Stimulated activated CD8-positive, alpha-beta memory T cell treated with anti-CD3 and anti-CD28 coated beads, Interleukin-12 subunit alpha, Interleukin-12 subunit beta, amount 100 ng/mL, for 4 hours (primary cell): ENCODE results near the gene CCNL1.

Experiments
- DNase-seq: peaks from one replicate; pipeline ENCODE4 v3.0.0-alpha.2; 2020; ENCODE audit warnings: low read depth

The CCNL1 gene

DNA sequence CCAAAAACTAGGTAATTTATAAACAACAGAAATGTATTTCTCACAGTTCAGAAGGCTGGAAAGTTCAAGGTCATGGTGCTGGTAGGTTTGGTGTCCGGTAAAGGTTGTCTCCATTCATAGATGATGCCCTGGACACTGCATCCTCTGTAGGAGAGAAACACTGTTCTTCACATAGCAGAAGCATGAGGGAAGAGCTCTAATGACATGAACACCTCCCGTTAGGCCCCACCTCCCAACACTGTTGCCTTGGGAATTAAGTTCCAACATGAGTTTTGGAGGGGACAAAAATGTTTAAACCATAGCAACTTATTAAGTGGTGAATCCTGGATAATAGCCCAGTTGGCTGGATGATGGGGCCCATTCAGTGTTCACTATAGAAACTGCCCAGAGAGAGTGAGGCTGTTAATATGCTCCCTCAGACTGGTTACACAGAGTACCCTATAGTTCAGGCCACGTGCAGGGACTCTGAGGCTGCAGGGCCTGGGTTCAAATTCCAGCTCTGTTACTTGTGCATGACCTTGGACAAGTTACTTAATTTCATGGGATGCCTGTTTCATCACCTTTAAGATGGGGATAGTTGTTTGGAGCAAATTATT lies 37.0 kb downstream of the CCNL1 start:
- no peak for DNase-seq

DNA sequence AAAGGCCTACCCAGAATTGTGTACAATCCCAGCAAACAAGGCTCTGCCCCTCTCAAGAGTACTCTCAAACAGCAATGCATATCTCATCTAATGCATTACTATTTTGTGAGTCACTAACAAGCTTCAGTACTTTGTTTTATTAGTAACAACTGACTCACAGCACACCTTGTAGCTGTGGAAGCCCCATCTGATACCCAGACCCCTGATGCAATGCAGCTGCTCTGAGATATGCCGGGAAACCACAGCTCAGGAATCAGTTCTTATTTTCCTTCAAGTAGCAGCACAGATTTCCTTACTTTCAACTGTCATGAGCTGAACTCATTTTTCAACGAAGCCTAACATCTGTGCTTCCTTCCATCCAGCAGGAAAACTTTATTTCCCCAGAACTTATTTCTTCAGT lies 37.8 kb downstream of the CCNL1 start:
- DNase-seq = no peak

DNA sequence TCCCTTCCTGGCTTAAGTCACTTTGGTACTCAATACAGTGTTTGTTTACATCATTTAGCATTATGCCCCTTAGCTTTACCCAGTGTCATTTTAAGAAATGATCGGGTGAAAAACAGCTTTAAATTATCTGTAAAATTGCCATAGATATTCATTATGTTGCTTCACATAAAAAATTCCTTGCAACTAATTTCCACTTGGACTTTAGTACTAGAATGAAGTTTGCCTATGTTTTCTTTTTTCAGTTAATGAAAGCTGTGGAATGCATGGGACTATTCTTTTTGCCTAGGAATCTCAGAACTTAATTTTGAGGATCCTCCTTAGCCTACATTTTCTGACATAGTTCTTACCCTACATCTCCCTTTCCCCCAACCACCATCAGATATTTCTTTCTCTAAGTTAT lies 38.4 kb downstream of the CCNL1 start:
- no peak for DNase-seq

DNA sequence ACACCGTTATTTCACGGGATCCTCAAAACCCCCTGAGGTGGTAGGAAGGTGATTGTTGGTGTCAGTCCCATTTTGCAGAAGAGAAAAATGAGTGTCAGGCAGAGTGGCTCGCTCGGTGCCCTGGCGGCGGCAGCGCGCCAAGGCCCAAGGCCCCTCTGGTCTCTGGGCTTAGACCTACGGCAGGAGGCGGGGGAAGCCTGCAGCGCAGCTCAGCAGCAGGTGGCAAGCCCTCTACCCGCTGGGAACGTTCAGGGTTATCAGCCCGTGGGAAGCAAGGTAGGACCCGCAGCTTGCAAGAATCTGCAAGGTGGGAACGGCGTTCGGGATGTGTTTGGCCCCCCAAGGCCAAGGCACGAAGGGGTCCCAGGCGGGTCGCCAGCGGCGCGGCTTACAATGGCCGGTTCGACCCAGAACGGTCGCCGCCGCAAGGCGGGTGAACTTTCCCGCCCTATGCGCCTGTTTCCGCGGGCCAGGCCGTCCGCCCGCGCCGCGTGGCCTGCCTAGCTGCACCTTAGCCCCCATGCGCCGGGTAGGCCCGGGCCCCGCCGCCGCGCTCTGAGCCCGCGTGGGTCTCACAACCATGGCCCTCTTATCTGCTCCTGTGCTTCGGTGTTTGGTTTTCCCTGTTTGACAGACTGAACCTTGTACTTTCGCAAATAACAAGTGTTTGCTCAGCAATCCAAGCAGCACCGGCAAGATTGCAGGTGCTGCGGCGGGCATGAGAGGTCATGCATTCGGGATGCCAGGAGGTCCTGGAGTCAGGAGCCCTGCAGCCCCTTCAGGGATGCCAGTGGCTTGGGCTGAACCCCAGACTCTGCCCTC lies 39.7 kb downstream of the CCNL1 start:
- DNase-seq = no peak

DNA sequence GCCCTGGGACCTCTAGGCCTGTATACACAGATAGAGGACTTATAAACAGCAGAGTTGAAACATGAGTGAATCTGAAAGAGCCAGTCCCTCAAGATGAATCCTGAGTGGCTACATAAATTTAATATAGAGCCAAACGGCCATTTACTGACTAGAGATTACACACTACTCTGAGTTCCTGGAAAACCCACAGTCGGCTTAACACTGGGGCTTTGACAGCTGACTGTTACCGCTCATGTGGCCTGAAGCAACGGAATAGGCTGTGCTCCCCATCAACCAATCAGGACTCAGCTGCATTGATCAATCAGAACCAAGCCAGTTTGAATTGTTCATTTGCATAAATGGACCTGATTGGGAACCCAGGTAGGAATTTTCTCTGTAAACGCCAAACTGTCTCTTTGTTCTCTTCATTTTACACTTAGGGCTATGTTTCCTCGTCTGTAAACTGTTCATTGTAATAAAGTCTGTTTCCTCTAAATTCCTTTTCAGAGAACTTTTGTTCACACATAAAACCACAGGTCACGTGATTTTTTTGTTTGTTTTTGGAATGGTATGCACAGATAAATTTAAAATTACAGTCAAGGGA lies 40.5 kb downstream of the CCNL1 start:
- no peak for DNase-seq

DNA sequence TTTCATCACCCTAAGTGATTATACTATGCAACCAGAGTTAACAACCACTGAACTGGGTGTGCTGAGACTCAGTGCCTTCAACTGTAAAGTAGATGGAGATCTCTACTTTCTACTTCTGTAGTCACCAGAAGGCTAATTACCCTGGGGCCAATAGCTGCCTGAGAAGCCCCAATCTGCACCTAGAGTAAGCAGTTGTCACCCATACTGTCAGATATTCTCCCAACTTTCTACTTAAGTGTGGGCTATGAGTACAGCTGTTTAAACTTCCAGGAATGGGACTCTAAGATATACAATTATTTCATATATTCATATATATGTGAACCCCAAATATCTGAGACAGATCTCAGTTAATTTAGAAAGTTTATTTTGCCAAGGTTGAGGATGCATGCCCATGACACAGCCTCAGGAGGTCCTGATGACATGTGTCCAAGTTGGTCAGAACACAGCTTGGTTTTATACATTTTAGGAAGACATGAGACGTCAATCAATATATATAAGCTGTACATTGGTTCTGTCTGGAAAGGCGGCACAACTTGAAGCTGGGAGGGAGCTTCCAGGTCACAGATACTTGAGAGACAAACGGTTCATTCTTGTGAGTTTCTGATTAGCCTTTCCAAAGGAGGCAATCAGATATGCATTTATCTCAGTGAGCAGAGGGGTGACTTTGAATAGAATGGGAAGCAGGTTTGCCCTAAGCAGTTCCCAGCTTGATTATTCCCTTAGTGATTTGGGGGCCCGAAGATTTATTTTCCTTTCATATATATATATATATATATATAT lies 41.9 kb downstream of the CCNL1 start:
- DNase-seq = no peak

DNA sequence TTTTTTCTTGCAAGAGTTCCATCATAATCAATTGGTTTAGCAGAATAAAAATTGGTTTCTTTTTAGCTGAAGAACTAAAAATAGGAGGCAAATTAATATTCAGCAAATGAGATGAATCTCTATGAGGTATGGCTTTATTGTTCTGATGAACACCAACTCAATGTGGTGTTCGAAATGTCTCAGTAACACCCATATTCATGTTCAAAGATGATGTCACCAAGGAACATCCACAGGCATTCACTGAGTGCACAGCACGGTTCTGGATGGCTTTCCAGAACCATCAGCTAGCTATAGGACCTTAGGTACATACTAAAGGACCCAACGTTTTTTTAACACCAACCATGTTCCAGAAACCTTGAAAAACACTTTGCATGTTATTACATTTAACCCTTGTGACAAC lies 42.7 kb downstream of the CCNL1 start:
- DNase-seq = no peak

DNA sequence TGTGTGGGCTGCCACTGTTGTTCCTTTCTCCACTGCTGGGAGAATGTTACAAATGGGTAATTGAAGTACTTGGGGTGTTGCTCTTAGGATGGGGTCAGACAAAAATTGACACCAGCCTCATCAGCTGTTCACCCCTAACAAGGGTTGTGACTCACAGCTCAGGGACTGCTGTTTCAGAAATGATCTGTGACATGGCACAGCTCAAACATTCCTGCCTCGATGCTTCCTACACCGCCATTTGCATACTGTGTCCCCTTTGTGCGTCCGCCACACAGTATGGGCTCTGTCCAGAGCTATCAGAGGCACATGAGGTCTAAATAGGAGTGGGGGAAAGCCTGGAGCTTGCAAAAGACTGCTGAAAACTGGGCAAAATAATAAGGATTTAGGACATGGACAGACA lies 43.9 kb downstream of the CCNL1 start:
- no peak for DNase-seq

DNA sequence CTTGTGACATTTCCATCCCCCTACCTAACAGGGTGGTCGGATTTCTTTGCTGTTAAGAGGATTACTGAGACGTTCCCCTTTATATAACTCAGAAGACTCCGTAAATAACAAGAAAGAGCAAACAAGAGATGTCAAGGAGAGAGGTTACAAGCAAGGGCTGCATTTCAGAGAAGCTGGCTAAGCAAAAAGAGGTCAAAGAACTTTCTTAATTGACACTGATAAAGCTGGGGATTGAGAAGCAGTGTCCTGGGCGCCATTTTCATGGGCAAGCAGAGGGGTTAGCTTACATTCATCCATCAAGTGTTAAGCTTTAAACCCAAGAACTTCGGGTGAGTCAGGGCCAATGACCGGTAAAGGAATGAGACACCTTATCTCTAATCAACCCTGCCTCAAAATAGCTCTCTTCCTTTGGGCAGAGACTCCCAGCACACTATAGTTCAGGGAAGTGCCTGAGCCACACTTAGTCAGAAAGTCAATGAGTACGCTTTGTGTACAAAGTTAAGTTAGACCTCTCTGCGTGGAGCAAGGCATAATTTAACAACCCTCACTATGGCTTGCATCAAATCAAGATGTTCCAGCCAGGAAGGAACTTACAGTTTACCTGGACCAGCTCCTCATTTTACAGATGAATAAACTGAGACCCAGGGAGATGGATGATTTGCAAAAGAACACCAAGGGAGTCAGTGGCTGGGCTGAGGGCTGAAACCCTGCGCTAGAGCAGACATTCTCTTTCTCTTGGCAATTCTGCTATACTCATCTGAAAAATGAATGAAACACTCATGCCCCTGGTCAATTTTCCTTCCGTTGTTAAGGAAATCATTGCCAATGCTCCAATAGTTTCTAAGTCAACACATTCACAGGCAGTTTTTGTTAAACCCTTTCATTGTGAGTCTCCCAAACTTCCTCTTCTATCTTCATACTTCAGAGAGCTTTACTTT lies 44.6 kb downstream of the CCNL1 start:
- DNase-seq = no peak

DNA sequence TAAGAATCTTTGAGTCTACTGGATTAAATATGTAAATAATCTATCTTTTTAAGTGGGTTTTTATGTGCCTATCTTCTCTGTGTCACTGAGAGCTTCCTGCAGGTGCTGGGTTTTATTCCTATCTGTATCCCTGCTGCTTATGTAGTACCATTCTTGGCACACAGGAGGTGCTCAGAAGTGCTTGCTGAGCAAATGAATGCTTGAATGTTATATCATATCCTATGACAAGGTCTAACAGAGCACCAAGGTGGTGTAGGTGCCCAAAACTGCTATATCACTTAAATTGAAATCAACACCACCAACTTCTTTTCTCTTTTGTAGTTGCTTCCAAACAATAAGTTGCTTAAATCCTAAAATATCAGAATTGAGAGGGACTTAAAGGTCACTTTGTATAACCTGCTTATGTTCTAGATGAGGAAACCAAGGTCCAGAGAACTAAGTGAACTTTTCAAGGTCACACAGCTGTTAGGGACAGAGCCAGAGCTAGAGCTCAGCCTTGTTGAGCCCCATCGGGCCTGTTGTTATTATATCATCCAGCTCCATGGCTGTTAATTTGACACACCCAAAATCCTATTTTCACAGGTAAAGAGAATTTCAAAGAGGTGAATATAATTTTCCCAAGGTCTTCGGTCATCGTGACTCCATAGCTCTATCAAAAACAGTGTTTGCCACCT lies 46.0 kb downstream of the CCNL1 start:
- no peak for DNase-seq

DNA sequence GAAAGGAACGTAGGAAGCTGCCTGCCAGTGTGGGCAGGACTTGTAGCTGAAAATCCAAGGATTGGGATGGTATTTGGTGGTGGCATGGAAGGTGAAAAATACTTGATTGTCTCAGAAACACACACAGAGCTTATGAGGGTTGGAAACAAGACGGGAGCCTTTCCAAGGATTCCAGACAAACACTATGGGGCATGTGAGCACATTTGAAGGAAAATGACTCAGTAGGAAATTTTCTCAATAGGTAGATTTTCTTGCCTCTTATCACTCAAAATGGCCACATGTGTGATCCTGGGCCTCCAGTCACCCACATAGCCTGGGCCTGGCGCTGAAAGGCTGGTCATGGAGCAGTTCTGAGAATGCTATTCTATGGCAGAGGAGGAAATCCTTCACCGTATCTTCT lies 47.4 kb downstream of the CCNL1 start:
- no peak for DNase-seq

DNA sequence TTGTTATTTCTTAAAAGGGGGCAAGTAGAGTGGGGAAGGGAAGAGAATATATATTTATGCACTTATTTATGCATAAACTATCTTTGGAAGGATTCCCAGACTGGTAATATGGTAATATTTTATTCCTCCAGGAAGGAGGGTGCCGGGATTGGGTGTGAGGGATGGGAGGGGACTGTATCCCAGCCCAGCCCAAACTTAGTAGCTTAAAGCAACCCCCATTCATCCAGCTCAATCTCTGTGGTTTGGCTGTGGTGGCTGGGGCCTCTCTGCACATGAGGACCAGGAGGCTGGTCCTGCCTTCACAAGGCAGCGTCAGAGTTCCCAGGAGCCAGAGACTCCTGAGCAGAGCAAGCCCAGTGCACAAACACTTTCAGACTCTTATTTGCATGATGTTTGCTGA lies 48.4 kb downstream of the CCNL1 start:
- no peak for DNase-seq

DNA sequence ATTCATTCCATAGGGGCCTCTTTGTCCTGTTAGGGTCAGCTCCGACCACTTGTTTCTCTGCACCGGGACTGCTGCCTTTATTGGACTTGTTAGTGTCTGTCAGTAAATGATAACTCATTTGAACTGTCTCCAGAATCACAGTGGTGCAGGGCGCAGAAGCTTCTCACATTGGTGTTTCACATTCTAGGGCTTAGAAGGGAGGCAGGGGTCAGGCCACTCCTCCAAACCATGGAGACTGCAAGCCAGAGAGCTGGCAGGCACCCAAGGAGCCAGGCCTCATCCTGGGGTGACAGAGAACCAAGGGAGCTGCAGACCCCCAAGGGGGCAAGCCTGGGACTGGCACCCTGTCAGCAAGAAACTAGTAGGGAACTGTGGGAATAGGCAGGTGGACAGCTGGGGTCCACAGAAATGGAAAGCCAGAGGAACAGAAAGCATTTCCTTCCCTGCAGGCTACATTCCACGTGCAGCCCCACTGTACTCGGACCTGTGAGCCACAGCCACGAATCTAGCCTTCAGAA lies 49.1 kb downstream of the CCNL1 start:
- no peak for DNase-seq

DNA sequence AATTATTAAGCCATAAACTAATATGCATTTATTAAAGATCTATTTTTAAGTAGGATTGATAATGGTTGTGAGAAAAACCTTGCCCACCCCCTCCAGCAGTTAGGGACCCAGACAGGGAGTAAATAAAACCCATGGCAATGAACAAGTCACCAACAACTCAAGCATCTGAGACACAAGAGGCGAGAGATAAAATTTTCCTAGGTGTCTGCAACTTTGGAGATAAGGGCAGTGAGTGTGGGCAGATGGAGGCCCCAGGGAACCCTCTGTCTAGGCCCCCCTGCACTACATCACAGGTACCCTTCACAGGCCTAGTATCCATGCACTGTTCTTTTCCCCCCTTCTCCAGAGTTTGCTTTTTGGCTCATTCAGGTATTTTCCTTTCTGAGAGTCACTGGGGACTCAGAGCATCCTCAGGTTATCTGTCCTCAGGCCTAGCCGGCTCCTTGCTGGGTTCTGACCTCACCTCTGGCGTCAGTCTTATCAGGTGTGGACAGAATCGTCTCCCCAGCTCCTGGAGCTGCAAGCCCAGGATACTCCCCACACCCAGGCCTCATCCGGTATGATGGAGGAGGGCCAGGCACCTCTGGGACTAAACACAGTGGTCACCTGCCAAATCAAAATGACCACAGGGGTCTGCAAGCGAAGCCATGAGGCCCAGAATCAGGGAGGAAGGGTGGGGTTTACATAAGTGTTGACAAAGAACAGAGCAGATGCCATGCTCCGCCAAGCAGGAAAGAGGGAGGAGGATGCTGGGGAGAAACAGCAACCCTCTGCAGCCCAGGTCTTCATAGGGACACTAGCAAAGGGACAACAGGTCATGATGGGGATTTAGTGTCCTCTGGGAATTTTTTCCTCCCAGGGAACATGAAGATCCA lies 50.4 kb downstream of the CCNL1 start:
- no peak for DNase-seq

DNA sequence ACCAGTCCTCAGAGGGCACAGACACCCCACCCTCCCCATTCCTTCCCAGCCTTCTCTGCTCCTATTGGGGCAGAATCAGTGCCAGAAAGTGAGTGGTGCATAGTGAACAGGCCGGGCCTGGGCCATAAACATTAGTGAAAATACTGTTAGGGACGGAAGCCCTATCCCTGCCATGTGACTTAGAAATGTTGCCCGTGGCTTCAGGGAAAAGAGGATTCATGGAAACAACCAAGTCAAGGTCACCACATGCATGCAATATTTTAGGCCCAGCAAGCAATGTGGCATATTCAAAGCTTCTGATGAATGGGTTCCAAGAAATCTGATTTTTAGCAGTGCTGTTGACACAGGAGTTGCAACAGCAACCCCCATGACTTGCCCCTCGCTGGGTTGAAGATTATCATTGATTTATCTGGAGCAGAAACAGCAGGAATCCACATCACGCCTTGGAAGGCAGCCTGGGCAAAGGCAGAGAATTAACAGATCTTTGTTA lies 52.3 kb downstream of the CCNL1 start:
- no peak for DNase-seq

DNA sequence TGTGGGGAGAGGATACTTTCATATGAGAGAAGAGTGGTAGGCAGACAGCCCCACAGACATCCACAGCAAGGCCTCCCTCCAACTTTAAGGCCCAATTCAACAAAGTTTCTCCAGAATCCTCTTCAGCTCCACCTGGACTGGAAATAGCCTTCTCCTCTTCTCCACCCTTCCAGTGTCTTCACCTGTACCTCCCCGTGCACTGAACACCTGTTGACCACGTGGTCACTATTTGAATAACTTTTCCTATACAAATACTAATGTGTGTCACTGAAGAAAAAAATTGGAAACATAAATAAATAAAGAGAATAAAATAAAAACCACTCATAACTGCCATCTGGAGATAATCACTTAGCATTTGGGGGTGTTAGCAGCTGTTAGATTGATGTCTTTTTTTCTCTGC lies 52.9 kb downstream of the CCNL1 start:
- no peak for DNase-seq

DNA sequence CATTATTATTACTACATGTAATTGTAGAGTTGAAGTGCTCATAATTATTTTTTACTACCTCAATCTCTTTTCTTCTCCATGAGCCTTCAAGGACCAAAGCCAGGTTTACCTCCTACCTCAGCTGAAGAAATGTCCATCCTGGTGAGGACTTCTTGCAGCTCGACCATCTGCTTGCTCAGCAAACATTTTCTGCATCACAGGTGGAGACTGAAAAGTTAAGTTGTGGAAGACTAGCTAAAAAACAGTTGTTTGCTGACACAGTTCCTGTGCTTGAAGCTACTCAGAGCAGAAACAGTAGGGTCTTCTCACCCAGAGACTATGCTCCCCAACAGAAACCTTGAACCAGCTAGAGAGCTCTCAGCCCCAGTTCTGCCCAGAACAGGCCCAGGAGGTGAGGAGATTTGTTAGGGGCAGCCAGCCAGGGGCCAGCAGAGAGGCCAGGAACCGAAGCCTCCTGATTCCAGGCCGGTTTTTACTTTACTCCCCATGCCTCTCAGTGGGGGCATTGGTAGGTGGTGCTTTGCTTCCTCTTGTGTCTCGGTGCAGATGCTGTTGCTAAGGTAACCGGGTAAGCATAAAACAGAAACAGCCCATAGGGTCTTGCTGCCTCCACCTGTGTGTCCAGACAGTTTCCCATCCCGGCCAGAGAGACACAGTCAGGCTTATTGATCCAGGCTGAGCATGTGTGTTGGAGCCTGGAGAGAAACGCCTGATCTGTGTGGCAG lies 54.9 kb downstream of the CCNL1 start:
- DNase-seq = no peak

DNA sequence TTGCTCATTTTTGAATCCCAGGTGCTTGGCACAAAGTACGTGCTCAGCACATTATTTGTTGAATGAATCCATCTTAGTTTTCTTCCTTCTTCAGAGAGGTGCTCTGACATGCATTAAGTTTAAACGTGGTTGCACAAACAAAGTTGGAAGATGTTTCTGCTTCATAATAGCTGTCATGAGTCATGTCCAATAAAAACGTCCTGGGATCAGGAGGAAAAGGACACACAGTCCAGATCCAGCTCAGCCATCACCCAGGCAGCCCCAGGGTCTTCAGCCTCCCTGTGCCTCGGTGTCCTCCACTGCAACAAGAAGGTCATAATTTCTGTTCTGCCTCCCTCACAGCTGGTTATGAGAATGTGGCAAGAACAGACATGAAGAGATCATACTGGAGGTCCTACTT lies 55.4 kb downstream of the CCNL1 start:
- no peak for DNase-seq

DNA sequence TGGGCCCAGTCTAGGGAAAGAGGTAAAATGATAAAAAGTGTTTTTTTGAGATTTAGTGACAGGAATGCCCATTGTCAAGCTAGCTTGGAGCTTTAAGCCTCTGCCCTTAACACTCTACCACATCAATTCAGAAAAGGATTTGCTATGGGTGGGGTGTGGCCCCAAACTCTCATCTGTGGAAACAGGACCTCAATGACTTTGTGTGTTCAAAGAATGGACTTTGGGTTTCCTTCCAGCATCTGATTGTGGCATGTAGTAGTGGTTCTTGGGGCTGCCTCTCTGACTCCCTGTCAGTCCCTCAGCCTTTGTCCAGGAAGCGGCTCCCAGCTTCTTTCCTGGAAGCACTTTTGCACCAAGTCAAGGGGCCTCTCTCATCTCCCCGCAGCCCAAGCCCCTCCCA lies 56.1 kb downstream of the CCNL1 start:
- DNase-seq = no peak
